HG02885 (cell line): ENCODE measurements around the gene FGGY.
"Not testable (repeated sequence)": the region's sequence is repeated elsewhere in the genome, so short reads cannot be mapped to it uniquely, and the experiment has no call there.

ENCODE experiments used
- ATAC-seq: cut with Tn5 transposase; IDR thresholded peaks from one replicate; pipeline ENCODE4 v1.9.1; 2021; ENCODE audit warnings: mild to moderate bottlenecking; ENCODE audit not compliant: unreplicated experiment, poor library complexity

FGGY gene

DNA sequence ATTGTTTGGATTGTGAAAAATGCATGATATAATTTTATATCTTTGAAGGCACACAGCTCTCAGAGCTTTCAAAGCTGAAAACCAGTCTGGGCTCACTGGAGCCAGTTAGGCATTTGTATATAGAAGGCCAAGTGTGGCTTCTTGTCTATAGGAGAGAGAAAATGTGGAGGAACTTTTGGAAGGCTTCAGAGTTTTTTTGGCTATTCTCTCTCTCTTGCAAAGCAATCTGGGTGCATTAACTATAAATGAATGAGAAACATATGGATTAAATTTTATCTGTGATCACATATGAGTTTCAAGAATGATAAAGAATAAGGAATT, 301.2 kb downstream of the FGGY start:
- no peak for ATAC-seq

DNA sequence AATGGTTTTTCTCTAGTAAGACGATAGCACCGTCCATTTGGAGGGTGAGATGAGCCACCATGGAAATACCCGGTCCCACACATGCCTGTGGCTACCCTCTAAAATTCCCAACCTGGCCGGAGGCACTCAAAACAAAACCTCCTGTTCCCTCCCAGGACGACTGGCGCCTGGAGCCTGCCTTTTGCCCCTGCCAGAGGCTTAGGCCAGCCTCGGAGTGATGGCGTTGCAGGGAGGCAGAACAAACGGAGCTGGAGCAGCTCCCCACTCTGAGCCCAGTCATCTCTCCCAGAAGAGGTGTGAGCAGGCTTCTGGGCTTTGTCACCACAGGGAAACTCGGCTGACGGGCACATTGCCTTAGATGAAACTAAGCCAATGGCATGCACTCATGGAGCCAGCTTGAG, 304.1 kb downstream of the FGGY start:
- ATAC-seq, result no peak

DNA sequence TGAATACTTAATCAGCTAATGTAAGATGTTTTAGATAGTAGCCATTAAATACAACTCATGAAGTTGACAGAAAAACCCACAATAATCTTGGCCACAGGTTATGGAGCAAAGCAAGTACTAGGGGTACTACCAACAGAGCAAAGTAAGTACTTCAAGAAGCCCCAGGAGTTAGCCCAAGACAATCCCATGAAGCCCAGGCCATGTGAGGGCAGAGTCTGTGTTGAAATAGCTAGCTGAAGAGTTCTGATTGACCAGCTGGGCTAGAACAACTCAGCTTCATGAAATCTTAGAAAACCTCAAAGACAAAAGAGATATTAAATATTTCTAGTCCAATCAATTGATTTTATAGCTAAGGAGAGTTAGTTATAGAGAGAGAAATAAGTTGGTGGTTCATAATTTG, 304.9 kb downstream of the FGGY start:
- ATAC-seq, result no peak

DNA sequence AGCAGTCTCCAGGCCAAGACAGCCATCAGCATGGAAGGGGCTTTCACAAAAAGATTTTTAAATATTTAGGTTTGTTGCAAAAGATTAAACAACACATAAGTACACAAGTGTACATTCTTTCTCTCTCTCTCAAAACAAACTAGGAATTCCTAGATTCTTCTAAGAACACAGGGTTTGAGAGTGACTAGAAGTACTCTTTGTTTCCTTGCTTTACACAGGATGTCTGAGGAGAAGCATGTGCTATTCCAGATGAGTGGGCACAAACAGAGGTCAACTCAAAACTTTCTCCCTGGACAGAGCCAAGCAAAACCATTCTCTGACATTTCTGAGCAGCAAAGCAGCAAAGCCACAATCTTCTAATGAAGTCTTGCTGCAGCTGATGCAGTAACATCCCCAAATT, 307.3 kb downstream of the FGGY start:
- ATAC-seq, result no peak

DNA sequence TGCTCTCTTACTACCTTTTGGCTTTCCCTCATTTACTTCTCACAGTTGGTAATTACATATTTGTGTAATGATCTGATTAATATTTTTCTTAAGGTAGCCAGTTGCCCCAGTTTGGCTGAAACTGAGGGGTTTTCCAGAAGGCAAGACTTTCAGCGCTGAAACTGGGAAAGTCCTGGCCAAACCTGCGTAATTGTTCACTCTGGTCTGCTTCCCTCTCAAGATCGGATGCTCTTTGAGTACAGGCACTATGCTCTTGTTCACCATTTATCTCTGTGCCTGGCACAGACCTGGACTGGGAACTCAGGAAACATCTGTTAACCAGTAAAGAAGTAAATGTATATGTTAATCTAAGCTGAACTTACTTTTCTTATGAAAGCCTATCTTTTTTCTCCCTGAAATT, 308.3 kb downstream of the FGGY start:
- peak; percentile 44 for ATAC-seq

DNA sequence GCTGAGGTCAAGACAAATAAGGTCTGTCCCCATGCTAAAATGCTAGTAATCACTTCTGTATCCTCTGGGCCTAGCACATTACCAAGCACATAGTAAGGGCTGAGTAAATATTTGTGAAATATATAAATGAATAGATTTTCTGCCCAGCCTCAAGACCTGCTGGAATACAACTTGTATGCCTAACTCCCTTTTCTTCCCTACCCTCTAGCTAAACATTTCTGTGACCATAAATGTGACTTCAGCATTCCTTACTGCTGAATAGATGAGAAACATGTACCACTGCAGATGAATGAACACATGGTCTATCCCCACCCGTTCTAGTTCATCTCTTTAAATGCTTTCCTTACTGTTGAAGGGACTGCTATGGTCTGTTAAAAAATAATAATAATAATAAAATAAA, 308.9 kb downstream of the FGGY start:
- no peak for ATAC-seq

DNA sequence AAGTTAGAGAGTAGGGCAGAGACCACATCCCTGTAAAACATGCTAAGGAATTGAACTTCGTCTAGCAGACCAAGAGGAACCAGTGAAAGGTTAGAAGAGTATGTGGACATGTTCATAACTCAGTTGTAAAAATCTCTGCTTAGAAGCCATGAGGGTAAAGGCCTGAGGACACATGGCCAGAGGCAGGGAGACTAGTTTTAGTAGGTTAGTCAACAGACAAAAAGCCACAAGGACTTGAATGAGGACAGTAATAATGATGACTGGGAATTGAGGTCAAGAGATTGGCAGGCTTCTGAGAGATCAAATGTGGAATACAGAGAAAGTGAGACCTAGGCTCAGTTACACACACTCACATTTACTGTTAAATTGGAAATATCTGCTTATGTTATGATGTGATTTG, 312.4 kb downstream of the FGGY start:
- ATAC-seq, result no peak

DNA sequence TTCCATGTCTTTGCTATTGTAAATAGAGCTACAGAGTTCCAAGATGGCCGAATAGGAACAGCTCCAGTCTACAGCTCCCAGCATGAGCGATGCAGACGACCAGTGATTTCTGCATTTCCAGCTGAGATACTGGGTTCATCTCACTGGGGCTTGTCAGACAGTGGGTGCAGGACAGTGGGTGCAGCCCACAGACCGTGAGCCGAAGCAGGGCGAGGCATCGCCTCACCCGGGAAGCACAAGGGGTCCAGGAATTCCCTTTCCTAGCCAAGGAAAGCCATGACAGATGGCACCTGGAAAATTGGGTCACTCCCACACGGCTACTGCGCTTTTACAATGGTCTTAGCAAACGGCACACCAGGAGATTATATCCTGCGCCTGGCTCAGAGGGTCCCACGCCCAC, 313.6 kb downstream of the FGGY start:
- ATAC-seq, result not testable (repeated sequence)

DNA sequence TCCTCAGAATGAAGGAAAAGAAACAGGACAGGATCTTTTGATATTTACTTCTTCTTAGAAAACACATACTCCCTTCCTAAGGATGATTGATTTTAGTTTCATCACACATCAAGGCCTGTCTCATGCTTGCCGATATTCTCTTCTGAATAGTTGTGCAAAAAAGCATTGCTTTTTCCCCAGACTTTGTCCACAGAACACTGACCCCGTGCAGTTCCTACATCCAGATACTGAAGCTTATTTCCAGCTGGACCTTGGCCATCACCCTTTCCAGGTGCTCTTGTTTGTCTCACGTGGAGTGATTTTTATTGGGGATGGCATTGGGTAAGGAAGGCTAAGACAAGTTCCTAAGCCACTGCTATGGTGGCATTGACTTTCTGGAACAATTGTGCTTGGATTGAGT, 320.5 kb downstream of the FGGY start:
- ATAC-seq, result no peak

DNA sequence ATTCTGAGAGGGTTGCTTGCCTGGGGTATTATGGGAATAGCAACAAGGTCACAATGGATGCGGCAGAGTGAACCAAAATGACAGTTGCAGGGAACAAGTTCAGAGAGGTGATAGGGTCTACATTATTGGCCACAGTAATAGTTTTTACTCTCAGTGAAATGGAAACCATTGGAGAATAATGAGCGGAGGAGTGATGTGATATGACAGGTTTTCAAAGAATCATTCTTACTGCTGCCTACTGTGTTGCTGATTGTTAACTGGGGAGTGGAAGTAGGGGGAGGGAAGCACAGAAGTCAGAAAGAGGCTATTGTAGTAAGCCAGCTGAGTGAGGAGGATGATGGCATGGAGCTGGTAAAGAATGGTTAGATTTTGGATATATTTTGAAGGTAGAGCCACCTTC, 322.7 kb downstream of the FGGY start:
- no peak for ATAC-seq

DNA sequence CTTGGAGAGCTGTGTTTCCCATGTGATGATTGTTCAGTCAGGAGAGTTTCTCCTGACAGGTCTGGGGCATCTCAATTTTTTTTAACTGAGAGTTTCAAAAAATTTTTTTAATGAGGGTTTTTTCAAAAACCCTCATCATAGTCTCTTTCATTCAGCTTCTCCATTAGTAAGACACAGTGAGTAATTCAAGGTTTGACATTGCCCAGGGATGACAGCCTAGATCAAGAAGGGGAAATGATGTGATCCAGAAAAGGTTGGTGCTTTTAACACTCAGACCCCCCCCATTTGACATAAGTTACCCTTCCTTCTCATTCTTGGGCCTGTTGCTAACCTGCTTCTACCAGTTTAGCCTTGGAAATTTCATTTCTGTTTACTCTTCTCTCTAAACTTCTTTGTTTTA, 328.5 kb downstream of the FGGY start:
- ATAC-seq, result no peak

DNA sequence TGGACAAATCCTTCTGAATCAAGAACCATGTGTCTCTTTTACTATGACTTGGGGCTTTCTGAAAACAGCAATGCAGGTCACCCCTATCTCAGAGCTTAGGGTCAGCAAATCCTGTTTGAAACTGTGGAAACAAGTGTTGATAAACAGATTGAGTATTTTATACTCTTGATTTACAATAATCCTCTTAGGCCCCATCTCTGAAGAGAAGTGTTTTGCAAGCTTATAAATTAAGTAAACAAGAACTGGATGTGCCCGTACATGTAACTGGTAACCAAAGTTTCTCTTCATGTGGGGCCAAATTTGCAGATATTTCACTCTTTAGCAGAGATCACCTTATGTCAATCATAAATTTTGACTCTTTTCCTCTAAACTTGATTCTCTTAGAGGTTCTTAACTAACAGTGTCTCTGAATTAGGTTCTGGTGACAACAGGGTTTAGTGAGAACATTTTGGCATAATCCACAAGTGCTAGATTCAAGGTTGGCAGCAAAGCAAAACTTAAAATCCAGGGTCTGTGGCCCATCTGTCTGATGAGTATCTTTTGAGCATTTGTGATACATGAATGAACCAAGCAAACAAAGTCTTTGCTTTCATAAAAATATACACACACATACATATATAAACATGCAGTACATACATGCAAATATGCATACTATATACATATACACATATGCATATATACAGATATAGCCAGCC, 334.8 kb downstream of the FGGY start:
- no peak for ATAC-seq

DNA sequence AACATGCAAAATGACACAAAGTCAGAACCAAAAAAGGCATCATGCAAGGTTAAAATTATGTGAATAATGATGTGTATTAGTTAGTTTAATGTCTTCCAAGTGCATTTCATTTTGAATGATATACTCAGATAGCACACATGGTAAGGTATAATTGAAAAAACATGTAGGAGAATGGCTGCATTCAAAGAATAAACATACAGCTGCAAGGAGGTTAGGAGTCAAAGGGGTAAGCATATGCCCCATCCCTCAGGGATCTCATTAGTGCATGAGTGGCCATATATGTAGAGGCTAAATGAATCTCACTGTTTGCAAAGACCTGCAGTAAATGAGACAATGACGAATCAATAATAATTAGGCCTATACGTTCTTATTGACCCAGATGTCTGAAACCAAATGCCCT, 338.2 kb downstream of the FGGY start:
- ATAC-seq, result no peak

DNA sequence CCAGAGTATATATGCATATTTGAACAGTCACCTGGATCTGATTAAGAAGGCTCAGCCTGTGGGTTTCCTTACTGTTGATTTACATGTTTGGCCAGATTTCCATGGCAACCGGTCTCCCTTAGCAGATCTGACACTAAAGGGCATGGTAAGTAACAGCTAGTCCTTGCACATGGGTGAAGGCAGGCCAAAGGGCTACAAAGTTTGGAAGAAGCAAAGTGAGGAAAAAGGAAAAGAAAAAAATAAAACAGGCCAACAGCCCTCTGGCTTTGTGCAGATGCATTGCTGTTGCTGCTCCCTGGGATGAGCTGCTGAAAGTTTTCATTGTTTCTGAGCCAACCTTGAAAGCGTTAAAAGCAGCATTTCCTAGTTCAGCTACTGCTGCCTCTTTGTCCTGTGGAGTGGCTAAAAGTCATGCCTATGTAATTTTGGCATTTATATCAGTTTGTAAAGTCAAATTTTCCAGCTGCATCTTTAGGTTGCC, 341.4 kb downstream of the FGGY start:
- no peak for ATAC-seq

DNA sequence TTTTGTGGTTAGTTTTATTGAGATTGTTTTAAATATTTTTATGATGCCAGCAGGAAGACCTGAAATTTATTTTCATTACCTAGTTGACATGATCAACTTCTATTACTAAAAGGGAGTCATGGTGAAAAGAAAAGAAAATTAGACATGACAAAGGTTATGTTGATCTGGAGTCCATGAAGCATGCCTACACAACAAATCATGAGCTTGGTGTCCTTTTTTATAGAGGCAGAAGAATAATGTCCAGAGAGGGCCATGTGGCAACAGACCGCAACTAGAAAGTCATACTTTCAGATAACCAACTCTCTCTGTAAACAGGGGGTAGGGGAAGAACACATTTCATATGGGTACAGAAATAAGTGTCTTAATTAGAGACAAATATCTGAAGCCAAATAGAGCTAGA, 342.4 kb downstream of the FGGY start:
- no peak for ATAC-seq

DNA sequence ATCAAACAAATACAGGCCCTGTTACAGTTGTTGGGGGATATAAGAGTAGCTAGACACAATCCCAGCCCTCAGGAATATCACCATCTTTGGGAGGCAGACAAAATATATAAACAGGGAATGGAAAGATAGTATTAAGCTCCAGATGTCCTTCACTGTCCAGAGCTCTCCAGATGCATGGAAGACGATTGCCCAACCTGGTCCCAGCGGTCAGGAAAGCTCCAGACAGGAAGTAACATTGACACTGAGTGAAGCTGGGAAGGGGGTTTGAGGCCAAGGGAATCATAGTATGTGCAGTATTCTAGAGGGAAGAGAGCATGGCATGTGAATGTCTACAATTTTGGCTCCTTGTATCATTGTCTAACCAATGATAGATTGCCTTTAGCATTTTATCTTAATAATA, 344.0 kb downstream of the FGGY start:
- ATAC-seq, result no peak

DNA sequence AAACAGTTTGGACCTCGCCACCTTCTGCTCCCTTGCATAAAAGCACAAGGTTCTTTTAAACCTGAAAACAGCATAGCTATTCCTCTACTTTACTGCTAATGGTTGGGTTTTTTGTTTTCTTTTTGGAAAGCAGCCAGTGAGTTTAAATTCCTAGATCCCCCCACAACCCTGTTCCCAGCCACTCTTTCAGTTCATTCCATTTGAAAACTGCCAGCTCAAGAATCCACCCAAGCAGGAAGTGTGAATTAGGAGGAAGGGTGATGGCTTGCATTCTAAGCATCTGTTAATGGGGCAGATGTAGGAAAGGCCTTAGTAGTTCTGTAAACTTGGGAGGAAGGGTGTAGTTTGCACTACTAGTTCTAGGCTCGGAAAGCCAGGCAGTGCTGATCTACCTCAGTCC, 344.9 kb downstream of the FGGY start:
- no peak for ATAC-seq

DNA sequence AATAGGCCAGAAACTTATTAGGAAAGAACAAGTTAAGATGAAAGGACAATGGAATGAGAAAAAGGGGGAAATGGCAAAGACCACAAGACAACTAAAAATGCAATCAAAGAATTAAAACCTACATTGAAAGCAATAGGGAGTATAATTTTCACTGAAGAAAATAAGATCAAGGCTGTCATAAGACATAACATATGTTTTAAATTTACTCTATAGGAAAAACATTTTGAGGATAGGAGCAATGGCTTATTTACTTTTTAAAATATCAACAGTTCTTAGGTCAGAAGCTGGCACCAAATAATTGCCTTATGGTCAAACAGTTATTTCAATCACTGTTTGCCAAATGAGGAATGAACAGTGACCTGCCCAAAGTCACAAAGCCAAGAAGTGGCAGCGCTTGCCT, 346.6 kb downstream of the FGGY start:
- no peak for ATAC-seq

DNA sequence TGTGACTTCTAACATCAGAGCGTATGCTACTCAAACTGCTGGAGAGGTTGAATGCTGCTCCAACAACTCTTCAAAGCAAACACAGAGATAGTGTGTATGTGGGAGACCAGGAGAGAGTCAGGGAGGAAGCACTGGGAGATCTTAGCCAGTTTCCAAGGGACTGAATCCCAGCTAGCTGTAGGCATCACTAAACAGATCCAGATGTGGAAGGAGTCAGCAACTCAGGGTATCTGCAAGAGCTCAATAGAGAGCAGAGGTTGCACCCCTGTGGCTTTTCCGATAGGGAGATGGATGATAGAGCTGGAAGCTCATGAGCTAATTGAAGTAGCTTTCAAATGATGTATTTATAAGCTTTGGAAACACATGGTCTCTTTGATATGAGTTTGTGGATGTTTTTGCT, 349.0 kb downstream of the FGGY start:
- no peak for ATAC-seq

DNA sequence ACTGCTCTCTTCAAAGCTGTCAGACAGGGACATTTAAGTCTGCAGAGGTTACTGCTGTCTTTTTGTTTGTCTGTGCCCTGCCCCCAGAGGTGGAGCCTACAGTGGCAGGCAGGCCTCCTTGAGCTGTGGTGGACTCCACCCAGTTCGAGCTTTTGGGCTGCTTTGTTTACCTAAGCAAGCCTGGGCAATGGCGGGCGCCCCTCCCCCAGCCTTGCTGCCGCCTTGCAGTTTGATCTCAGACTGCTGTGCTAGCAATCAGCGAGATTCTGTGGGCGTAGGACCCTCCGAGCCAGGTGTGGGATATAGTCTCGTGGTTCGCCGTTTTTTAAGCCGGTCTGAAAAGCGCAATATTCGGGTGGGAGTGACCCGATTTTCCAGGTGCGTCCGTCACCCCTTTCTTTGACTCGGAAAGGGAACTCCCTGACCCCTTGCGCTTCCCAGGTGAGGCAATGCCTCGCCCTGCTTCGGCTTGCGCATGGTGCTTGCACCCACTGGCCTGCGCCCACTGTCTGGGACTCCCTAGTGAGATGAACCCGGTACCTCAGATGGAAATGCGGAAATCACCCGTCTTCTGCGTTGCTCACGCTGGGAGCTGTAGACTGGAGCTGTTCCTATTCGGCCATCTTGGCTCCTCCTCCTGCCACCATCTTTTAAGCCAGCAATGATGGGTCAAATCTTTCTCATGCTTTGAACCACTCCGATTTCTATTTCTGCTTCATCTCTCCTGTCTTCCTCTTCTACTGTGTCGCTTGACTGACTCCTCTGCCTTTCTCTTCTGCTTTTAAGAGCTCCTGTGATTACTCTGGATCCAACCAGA, 356.5 kb downstream of the FGGY start:
- not testable (repeated sequence) for ATAC-seq

DNA sequence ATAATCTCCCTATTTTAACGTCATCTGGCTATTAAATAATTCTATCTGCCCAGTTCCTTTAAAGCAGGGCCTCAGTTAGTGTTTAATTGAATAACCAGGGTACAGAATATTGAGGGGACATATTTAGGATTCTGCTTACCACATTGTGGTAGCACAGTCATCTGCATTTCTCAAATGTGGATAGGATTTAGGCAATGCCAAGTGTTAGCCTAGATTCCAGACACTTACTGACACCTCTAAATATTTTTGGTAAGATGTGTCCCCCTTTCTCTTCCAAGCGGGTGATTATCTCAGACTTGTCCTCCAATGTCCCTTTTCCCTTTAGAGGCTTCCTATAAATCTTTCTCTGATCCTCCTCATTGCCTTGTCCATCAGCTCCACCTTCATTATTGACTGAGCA, 357.1 kb downstream of the FGGY start:
- no peak for ATAC-seq

DNA sequence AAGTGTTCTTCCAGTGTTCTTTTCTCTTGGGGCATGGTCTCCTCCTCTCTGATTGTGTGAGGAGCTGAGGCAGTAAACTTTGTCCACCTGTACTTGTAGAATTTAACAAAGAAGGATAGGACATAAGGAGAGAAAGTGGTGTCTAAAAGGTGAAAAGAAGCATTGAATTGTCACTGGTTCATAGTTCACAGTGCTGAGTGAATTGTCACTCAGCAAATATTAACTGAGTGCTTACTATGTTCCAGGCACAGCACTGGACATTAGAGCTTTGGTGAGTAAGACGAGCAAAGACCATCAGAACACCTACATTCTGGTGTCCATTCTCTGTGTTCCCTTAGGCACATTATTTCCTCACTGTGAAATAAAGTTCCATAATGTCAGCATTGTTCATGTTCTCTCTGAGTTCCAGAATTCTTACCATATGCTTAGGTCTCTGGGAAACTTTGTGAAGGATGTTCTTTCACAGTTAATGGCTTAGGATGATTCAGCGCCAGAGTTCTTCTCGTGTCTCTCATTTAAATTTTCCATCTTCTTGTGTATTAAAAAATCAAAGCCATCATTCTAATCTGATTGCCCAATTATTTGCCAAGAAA, 361.1 kb downstream of the FGGY start:
- ATAC-seq, result no peak
